Putamen (tissue), 1 donor: Measurements from ENCODE around the gene MAP4K3.
A peak's percentile ranks its signal among the peaks of the same experiment; 100 is the strongest.

ENCODE experiments used
- DNase-seq: peaks from one replicate; pipeline ENCODE4 v3.0.0-alpha.2; 2016; ENCODE audit warnings: low spot score

MAP4K3 gene

GRCh38 chr2:39241588-39241987 is 195.5 kb downstream of the MAP4K3 start:
- DNase-seq: no peak

GRCh38 chr2:39240758-39241157 is 196.3 kb downstream of the MAP4K3 start:
- no peak for DNase-seq

GRCh38 chr2:39234754-39235153 is 202.3 kb downstream of the MAP4K3 start:
- DNase-seq: no peak

GRCh38 chr2:39232141-39232540 is 204.9 kb downstream of the MAP4K3 start:
- DNase-seq: no peak

GRCh38 chr2:39228413-39229209 is 208.5 kb downstream of the MAP4K3 start:
- DNase-seq: no peak

GRCh38 chr2:39227628-39228412 is 209.3 kb downstream of the MAP4K3 start:
- DNase-seq: peak; percentile 80

- no peak for DNase-seq
Measured at GRCh38 chr2:39225567-39225966, 211.5 kb downstream of the MAP4K3 start.

- DNase-seq: no peak
Measured at GRCh38 chr2:39223909-39224308, 213.2 kb downstream of the MAP4K3 start.

- no peak for DNase-seq
Measured at GRCh38 chr2:39221459-39221858, 215.6 kb downstream of the MAP4K3 start.

GRCh38 chr2:39220136-39220535 is 216.9 kb downstream of the MAP4K3 start:
- DNase-seq: no peak

GRCh38 chr2:39218391-39218790 is 218.7 kb downstream of the MAP4K3 start:
- no peak for DNase-seq

- DNase-seq: no peak
Measured at GRCh38 chr2:39217192-39217550, 219.9 kb downstream of the MAP4K3 start.

- no peak for DNase-seq
Measured at GRCh38 chr2:39216346-39217191, 220.5 kb downstream of the MAP4K3 start.

- DNase-seq: no peak
Measured at GRCh38 chr2:39215545-39215944, 221.5 kb downstream of the MAP4K3 start.

GRCh38 chr2:39213015-39213414 is 224.1 kb downstream of the MAP4K3 start:
- no peak for DNase-seq

GRCh38 chr2:39210846-39211245 is 226.2 kb downstream of the MAP4K3 start:
- DNase-seq: no peak

GRCh38 chr2:39203382-39203781 is 233.7 kb downstream of the MAP4K3 start:
- no peak for DNase-seq

- no peak for DNase-seq
Measured at GRCh38 chr2:39202639-39203369, 234.3 kb downstream of the MAP4K3 start.
